ENCODE data around the gene CYP1A2. TPM values are rescaled to one million over a fixed set of nuclear protein-coding genes. Genes with fewer than 3 reads are reported as not detected.
A peak's percentile ranks its signal among the peaks of the same experiment; 100 is the strongest.

CYP1A2 gene
- total RNA-seq, 1 experiment from 2014 or later: not detected

DNA sequence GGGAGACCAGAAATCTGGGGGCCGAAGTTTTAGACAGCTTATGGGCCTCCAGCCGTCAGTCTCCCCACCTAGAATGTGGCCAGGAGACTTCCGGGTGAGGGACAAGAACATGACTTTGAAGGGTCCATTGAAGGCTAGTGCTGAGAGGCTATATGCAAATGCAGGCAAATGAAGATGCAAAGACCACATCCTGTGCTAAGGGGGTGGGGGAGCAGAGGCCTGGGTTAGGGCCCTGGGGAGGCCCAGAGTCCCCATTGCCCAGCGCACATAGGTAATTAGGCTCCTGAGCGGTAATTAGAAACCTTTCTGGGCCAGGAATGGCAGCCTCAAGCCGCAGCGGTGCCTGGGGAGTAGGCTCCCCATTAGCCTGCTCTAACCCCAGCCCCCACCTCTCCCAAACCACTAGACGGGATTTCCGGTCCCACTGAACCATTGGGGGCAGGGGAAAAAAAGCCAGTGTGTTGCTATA, 40.1 kb downstream of the CYP1A2 start:
- no peak for DNase-seq (ENCODE audit: low spot score)

GRCh38 chr15:74789171-74789631, 40.6 kb downstream of the CYP1A2 start:
- no peak for DNase-seq (ENCODE audit: low spot score)

DNA sequence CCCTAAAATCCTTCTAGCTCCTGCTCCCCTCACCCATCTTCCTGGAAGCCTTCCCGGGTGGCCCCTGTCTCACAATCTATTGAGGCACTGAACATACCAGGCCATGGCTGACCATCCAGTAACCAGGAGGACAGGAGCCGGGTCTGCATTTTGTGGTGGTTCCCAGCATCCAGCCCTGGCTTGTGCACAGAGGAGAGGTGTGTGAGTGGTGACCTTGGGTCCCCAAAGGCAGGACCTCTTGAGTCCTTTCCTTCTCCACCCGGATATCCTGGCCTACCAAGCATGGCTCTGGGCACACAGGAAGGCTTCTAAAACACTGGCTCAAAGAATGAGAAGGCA, 41.1 kb downstream of the CYP1A2 start:
- DNase-seq (ENCODE audit: low spot score): no peak

DNA sequence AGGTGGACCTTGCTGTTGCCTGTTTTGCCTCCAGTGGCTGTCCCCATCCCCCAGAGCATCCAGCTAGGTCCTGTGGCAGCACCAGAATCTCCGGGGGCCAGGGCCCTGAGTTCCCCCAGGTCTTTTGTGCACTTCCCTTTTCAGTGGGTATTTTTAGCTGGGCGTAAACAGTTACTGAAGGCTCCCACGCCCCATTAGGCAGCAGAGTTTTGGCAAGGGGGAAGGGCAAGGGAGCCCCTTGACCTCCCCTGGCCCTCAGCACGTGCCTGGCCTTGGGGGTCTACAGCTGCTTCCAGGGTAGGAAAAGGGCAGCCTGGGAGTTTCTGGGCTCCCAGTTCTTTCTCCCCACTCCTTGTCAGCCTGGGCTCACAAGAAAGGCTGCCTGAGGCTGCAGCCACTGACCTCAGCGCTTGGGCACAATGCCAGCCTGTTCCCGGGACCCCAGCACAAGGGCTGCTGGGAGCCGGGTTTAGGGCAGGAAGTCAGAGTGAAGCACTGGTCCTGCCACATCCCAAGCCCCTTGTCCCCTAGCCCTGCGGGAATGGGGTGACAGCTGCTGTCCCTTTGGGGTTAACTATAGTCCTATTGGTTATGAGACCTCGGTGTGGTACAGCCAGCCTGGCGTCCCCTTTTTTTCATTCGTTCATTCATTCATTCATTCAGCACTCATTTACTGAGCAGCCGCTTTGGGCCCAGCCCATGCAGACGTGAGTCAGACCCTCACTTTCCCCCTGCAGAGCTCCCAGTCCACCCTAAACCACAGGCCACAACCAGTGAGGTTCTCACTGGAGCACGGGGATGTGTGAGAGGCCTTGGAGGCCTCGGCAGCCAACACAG, 41.7 kb downstream of the CYP1A2 start:
- peak; percentile 72 for DNase-seq (ENCODE audit: low spot score)

- DNase-seq (ENCODE audit: low spot score): no peak
Measured at GRCh38 chr15:74791007-74791406, 42.4 kb downstream of the CYP1A2 start.

- no peak for DNase-seq (ENCODE audit: low spot score)
Measured at GRCh38 chr15:74791667-74792066, 43.0 kb downstream of the CYP1A2 start.

DNA sequence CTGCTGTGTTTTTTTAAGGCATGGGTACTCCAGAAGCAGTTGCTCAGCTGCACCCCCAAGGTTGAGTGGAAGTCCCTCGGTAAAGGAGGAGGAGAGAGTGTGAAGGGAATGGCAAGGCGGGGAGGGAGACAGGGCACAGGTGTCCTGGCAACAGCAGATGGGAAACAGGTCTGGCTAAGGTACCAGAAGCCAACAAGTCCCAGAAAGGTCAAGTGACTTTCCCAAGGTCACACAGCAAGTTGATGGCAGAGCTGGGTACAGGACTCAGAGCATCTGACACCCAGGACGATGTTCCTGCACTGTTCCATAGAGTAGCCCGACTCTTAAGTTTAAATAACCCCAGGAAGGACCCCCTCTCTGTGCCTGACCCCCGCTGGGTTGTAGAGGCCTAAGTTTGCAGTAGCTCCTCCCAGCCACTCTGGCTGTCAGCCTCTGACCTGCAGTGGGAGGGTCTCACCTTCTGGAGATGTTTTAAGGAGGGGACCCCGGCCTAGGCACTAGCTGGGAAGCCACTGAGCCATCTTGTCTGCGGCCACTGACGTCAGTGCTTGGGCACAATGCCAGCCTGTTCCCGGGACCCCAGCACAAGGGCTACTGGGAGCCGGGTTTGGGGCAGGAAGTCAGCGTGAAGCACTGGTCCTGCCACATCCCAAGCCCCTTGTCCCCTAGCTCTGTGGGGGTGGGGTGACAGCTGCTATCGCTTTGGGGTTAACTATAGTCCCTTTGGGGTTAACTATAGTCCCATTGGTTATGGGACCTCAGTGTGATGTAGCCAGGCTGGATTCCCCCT, 43.8 kb downstream of the CYP1A2 start:
- no peak for DNase-seq (ENCODE audit: low spot score)

DNA sequence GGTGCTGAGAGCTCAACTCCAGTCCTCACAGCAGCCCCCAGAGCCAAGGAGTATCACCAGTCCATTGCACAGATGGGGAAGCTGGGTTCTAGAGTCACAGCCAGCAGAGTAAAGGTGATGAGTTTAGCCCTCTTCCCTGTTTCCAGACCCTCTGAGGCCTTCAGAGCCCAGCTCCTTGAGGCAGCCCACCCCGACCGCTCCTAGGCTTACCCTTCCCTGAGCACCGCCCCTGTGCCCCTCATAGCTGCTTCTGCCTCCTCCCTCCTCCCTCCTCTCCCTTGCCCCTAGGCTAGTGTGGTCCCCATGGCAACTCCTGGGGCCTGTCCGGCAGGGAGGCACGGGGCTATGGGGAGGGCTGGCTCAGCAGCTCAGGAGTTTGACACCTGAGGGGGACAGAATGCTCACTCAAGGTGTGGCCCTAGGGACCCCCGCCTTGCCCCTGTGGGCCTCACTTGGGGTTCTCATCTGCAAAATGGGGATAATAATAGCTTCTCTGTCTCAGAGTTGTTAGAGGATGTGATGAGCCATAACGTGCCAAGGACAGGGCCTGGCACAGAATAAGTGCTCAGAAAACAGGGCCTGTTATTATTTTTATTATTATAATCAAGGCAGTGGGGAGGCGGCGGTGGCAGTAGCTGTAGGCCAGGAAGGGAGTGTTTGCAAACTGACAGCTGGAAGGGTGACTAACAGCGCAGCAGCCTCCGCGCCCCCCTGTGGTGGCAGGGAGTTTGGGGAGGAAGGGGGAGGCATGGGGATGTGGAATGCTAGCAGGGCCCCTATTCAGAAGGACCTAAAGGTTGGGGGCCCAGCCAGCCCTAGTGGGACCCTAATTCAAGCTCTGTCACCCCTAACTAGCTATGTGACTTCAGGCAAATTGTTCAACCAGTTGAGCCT, 44.7 kb downstream of the CYP1A2 start:
- DNase-seq (ENCODE audit: low spot score): no peak

DNA sequence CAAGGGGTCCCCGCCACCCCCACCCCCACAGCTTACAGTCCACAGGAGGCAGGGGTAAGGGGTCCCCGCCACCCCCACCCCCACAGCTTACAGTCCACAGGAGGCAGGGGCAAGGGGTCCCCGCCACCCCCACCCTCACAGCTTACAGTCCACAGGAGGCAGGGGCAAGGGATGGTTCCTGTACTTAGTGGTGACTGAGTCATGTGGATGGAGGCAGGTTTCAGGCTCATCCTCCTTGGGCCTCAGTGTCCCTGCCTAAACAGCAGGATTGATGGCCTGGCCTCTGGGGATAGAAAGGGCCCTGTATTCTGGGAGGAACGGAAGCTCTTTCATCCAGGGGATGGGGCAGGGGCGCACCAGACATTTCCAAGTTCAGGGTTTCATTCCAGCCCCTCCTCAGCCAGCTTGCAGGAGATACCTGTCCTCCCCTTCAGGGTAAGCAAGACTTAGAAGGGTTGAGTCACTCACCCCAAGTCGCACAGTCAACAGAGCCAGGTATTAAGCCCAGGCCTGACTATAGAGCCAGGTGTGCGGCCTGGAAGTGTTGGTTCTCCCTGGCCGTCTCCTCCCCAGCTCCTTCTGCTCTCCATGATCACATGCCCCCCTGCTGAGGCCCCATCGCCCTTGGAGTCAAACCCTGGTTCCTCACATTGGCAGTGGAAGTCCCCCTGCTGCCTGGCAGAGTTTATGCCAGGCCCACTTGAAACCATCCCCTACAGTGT, 45.8 kb downstream of the CYP1A2 start:
- no peak for DNase-seq (ENCODE audit: low spot score)

DNA sequence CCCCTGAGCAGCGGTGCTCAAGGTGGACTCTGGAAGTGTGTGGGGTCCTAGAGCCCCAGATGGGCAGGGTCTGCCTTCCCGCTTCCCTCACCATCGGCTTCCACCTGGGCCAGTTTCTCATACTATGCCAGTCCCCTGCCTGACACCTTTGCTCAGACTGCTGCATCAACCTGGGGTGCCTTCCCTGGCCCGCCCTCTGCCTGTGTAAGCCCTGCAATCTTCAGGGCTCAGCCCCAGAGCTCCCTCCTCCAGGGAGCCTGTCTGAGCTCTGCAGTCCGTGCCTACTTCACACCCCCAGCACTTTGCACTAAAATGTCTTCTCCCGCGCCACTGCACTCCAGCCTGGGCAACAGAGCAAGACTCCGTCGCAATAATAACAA, 46.3 kb downstream of the CYP1A2 start:
- no peak for DNase-seq (ENCODE audit: low spot score)

GRCh38 chr15:74795966-74796625, 47.5 kb downstream of the CYP1A2 start:
- DNase-seq (ENCODE audit: low spot score): no peak

DNA sequence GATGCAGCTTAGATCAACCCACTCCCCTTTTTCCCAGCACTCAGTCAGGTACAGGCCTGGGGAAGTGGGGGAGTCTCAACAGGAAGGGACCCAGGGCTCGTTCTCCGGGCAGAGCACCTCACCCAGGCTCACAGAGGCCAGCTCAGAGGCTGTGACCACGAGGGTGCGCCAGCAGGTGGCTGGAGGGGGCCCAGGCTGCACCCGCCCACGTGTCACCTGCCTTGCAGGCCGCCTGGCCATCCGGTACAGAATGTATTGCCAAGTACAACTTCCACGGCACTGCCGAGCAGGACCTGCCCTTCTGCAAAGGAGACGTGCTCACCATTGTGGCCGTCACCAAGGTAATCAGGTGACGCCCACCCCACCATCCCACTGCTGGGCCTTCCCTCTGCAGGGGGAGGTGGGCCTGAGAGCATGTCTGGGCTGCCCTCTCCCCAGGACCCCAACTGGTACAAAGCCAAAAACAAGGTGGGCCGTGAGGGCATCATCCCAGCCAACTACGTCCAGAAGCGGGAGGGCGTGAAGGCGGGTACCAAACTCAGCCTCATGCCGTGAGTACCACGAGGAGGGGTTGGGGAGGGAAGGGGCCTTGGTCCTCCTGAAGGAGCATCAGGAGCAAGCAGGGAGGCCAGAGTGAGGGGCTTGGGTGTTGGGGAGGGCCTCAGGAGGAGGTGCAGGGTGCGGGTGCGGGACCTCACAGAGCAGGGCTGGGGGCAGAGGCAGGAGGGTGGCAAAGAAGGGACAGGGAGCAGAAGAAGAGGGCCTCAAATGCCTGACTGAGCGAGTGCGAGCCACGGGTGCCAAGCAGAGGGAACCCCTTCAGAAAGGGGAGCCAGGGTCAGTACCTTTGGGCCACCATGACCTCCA, 50.0 kb downstream of the CYP1A2 start:
- DNase-seq (ENCODE audit: low spot score): no peak

GRCh38 chr15:74799255-74799855, 50.7 kb downstream of the CYP1A2 start:
- DNase-seq (ENCODE audit: low spot score): no peak

DNA sequence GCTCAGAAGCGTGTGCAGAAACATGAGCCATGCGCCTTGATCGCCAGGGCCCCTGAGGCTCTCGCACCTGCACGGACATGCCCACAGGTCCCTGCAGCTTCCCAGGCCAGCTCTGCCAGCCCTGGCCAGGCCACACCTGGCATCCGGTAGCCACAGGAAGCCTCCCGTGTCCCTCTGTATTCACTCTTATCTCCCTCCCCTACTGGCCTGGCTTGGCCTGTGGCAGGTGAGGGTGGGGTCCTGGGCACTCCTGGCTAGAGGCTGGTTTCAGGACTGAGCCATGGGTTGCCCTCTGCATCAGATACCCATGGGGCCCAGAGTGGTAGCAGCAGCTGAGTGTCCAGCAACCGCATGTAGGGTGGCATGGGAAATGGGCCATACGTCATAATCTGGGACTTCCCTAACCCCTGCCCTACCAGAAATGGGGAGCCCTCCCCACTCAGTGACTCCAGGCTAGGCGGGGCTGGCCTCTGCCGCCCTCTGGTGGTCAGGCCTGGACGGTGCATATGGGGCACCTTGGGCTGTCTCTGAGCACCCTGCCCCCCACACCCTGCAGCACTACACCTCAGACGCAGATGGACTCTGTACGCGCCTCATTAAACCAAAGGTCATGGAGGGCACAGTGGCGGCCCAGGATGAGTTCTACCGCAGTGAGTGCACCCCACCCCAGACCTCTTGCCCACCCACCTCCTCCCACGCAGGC, 51.4 kb downstream of the CYP1A2 start:
- peak; percentile 87 for DNase-seq (ENCODE audit: low spot score)

- DNase-seq (ENCODE audit: low spot score): no peak
Measured at GRCh38 chr15:74800559-74801094, 52.0 kb downstream of the CYP1A2 start.

DNA sequence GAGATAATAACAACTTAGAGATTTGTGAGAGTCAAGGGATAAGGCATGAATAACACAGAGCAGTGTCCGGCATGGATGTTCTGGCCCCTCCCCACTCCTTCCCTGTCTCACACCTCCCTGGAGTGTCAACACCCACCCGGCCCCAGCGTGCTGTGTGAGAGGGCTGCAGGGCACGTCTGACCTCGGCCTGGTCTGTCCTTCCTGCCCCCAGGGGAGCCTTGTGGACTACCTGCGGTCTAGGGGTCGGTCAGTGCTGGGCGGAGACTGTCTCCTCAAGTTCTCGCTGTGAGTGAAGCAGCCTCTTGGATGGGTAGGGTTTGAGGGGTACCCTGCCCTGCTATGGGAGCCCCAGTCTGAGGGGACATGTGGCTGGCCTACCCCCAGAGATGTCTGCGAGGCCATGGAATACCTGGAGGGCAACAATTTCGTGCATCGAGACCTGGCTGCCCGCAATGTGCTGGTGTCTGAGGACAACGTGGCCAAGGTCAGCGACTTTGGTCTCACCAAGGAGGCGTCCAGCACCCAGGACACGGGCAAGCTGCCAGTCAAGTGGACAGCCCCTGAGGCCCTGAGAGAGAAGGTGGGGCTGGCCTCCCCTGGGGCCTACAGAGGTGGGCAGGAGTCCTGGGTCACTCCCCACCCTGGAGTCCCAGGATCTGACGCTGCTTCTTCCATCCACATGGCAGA, 52.8 kb downstream of the CYP1A2 start:
- no peak for DNase-seq (ENCODE audit: low spot score)

- no peak for DNase-seq (ENCODE audit: low spot score)
Measured at GRCh38 chr15:74802290-74802689, 53.6 kb downstream of the CYP1A2 start.
